NCI-H2171 treated with DMSO at 0.1 percent for 48 hours (cell line): ENCODE data around the gene RWDD1.

ENCODE experiments used
- DNase-seq: peaks from one replicate; lab custom pipeline; 2025; lab: John Stamatoyannopoulos, UW

The RWDD1 gene

DNA sequence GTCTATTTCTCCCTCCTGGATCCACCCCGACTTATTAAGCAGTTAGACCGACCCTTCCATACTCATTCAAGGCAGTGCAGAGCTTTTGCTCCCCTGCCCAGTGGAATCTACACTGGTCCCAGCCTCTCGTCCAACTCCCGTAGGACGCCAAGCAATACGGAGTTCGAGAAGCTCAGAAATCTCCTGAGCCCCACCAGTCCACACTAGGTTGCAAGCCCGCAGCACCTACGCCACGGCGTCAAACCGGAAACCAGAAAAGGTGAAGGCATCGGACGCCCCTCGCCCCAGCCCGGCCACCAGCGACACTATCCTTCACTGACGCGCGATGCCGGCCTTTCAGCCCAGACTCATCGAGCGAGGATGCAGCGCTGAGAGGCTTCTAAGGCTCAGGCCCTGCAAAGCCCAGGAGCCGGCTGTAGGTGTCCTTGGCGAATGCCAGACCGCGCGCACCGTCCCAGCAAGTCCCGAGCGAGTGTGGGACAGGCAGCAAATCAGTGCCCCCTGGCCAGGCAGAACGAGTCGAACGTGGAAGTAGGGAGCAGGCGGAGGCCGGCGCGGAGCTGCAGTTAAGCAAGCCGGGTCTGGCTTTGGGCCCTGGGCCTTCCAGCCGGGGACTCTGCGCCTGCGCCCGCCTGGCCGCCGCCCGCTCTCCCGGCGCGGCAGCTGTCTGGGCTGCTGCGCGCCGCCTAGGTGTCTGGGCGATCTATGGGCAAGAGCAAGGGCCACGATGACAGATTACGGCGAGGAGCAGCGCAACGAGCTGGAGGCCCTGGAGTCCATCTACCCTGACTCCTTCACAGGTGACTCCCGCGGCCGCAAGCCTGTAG, at the start of gene RWDD1:
Gene RWDD1 (plus strand): TSS at position 649 of the 827 bp plus-strand sequence. CDS start 79 bp downstream, at position 728.
- peak; percentile 99 for DNase-seq

DNA sequence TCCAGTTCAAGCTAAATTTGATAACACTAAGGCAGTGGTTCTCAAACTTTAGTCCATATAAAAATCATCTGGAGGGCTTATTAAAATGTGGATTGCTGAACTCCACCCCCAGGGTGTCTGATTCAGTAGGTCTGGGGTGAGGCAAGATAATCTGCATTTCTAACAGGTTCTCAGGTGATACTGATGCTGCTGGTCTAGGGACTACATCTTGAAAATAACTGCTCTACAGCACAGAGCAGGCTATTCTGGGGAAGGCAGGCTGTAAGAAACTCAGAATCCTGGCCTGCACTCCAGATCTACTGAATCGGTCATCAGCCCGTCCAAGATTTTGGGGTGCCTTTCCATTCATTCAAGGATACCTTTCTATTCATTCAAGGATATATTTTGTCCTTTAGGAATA, 48.4 kb upstream of the RWDD1 start:
- no peak for DNase-seq

- DNase-seq = no peak
Measured at GRCh38 chr6:116524236-116524635, 47.1 kb upstream of the RWDD1 start.

DNA sequence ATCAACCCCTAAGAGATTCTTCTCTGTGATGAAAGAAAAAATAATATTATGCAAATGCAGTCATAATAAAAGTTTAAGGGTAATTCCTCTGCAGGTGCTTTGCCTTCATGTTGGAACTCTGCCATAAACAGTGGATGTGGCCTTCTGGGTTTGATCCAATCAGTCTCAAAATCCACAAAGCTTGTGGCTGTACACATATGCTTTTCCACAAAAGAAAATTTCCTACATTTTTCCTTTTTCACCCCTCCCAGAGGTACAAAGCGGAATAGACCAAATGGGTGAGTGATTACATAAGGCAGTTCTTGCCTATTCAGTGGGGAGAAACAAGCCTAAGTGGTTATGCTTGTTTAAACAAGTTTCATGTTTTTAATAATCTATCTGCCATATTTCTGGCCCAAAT, 43.2 kb upstream of the RWDD1 start:
- no peak for DNase-seq

- DNase-seq = no peak
Measured at GRCh38 chr6:116528780-116529179, 42.5 kb upstream of the RWDD1 start.

DNA sequence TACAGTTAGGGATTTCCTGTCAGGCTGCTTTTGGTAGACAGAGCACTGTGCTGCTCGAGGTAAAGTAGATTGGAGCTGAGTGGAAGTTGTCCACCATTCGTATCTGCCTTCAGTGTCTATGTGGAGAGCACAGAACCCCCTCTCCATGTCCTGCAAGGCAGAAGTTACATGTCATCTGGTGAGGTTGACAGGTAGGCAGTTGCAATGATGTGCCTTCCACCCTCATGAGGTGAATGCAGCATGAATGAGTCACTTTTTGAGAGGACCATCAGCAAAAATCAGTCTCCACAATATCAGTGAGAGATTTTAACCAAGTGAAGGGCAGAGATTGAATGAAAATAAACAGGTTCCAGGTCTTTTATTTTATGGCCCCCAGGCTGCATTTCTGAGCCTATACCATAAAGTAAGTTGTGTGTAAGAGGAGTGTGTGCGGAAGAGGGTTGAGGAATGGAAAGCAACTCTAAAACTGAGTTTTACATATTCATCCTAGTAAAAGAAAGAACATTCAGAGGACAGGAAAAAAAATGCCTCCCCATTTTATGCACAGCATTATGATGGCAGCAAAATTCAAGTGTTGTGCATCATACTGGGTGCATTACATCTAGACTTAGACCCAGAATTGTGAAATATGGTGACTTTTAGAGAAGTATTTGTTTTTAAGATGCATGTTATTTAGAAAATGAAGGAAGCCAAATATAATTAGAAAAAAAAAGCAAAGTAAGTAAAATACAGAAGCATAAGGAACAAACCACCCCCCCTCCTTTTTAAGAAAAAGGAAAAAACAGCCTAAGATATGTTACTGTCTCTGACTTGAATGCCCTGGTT, 41.6 kb upstream of the RWDD1 start:
- no peak for DNase-seq

GRCh38 chr6:116530436-116530835, 40.9 kb upstream of the RWDD1 start:
- no peak for DNase-seq

DNA sequence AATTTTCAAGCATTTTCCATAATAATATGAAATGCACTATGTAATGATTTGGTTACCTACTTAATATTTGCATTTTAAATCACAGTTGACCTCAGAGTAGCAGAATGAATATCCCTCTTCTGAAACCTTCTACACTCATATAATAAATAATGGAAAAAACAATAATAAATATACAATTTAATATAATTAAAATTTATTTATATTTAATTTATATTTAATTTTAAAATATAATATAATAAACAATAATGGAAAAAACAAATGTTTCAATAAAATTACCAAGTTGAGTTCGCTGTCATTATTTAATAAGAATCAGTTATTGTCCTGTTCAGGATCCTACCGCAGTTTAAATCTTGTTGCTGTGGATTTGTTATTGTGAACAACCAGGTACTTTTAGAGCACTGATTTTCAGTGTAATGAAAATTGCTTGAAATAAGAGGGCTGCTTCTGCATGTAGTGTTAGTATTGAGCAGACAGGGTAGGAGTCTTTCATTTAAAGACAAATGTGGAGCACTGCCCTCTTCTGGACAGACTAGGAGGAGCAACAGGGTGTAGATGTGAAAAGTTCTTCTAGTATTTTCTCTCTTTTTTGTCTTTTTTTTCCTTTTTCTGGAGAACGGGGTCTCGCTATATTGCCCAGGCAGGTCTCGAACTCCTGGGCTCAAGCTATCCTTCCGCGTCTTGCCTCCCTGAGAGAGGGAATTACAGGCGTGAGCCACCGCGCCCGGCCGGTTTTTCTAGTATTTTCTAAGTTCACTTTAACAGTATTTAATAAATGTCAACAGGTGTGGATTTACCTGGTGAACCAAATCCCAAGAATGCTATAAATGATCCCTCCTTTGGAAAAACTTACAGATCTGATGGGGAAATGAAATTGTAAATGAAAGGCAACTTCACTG, 39.4 kb upstream of the RWDD1 start:
- peak; percentile 40 for DNase-seq

GRCh38 chr6:116533233-116533957, 37.9 kb upstream of the RWDD1 start:
- no peak for DNase-seq

DNA sequence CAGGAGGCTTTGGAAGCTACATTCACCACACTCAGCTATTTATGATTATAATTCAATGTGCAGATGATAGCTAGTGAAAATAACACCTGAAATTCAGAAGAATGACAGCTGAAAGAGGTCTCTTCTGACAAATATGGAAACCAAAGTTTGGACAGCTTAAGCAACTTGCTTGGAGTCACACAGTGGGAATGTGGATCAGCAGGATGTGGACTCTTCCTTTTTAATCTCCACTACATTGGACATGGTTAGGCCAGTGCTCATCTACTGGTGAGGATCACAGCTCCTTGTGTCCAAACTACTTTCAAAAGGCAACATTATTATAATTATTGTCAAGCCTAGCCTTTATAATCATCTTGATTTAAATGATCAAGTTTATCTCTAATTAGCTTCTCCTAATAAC, 36.2 kb upstream of the RWDD1 start:
- DNase-seq = no peak

GRCh38 chr6:116536216-116536621, 35.1 kb upstream of the RWDD1 start:
- DNase-seq = peak; percentile 39

- no peak for DNase-seq
Measured at GRCh38 chr6:116542426-116542825, 28.9 kb upstream of the RWDD1 start.

- DNase-seq = no peak
Measured at GRCh38 chr6:116543149-116543548, 28.2 kb upstream of the RWDD1 start.

- no peak for DNase-seq
Measured at GRCh38 chr6:116545651-116546050, 25.7 kb upstream of the RWDD1 start, which contains the start of gene TRAPPC3L. TSS of gene TRAPPC3L (minus strand) at chr6:116545684. CDS start at chr6:116545514, 170 bp downstream.

GRCh38 chr6:116547358-116547757, 23.9 kb upstream of the RWDD1 start:
- DNase-seq = no peak

- no peak for DNase-seq
Measured at GRCh38 chr6:116550796-116551195, 20.5 kb upstream of the RWDD1 start.

- no peak for DNase-seq
Measured at GRCh38 chr6:116553451-116553850, 17.9 kb upstream of the RWDD1 start, which contains the start of gene CALHM4. TSS of gene CALHM4 (plus strand) at chr6:116553751. CDS start at chr6:116553794, 43 bp downstream.

GRCh38 chr6:116556065-116556464, 15.2 kb upstream of the RWDD1 start:
- no peak for DNase-seq

- no peak for DNase-seq
Measured at GRCh38 chr6:116556814-116557415, 14.4 kb upstream of the RWDD1 start.

DNA sequence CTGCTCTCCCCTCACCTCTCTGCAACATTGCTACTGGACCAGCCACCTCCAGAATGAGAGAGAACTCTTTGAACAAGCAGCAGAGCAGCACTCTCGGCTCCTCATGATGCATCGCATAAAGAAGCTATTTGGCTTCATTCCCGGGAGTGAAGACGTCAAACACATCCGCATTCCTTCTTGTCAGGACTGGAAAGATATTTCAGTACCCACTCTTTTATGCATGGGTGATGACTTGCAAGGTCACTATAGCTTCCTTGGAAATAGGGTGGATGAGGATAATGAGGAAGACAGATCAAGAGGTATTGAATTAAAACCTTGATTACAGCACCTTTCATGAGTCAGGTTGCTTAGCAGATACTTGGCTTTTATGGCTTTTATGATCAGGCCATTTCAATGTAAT, 13.4 kb upstream of the RWDD1 start:
- DNase-seq = no peak

- no peak for DNase-seq
Measured at GRCh38 chr6:116560130-116560529, 11.2 kb upstream of the RWDD1 start.
